Testis (tissue), 2 donors: Measurements from ENCODE around the gene SLCO4A1.

Experiments
- CTCF ChIP-seq, 3 experiments: fragments of 450-650 bp in 2 of 3; fragments of 200-600 bp in 1 of 3; sonication (generic) in 1 of 3; IDR thresholded peaks; one replicate each; pipeline ENCODE4 v1.5.1; 2016 to 2019; ENCODE audit warnings: antibody characterized with exemption in 3 of 3, mild to moderate bottlenecking in 2 of 3, moderate library complexity in 1 of 3
- POLR2A ChIP-seq: fragments of 450-650 bp; IDR thresholded peaks from one replicate; pipeline ENCODE4 v1.6.1; 2017; ENCODE audit warnings: antibody characterized with exemption, mild to moderate bottlenecking, moderate library complexity

GRCh38 chr20:62602550-62602949, 39.8 kb upstream of the SLCO4A1 start:
- TF ChIP-seq CTCF (IDR thresholded peaks at IDR 0.05) = no peak
- no peak for TF ChIP-seq POLR2A
